ENCODE data around the gene B4GAT1.
A peak's percentile ranks its signal among the peaks of the same experiment; 100 is the strongest.

Gene B4GAT1

GRCh38 chr11:66339686-66340483 is 7.5 kb downstream of the B4GAT1 start:
- in situ Hi-C loops (cut with HindIII; ENCODE audit: low pct_ligation_motif_present, low pct_unique_long_range_greater_than_20kb, low sequenced_read_pairs): no loop called here
- no peak for DNase-seq

DNA sequence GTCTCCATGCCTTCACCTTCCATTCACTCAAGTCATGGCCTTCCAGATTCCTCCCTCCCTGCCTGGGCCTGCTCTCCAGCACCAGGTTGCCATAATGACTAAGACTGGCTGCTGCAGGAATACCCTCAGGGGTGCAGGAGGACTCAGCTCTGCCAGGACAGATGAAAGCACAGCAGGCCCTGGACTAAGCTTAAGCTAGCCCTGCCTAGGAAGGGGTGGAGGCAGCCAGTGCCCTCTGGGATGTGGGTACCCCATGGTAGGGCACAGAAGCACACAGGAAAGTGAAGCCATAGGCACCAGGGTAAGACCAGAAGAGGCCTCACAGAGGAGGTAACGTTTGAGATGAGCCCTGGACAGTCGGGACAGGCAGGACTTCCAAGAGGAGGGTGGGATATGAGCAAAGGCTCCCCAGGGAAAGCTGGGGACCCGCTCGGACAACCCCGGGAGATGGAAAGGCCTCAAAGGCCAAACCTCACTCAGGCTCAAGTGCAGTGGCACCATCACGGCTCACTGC is 8.2 kb downstream of the B4GAT1 start:
- no peak for DNase-seq
- in situ Hi-C loops (cut with HindIII; ENCODE audit: low pct_ligation_motif_present, low pct_unique_long_range_greater_than_20kb, low sequenced_read_pairs): no loop called here

GRCh38 chr11:66338276-66339161 is 8.9 kb downstream of the B4GAT1 start:
- DNase-seq: no peak
- in situ Hi-C loops (cut with HindIII; ENCODE audit: low pct_ligation_motif_present, low pct_unique_long_range_greater_than_20kb, low sequenced_read_pairs): no loop called here

- DNase-seq: no peak
- in situ Hi-C loops (cut with HindIII; ENCODE audit: low pct_ligation_motif_present, low pct_unique_long_range_greater_than_20kb, low sequenced_read_pairs): no loop called here
Observed at GRCh38 chr11:66337103-66337899, 10.1 kb downstream of the B4GAT1 start.

- in situ Hi-C loops (cut with HindIII; ENCODE audit: low pct_ligation_motif_present, low pct_unique_long_range_greater_than_20kb, low sequenced_read_pairs): no loop called here
- peak; percentile 96 for DNase-seq
Observed at GRCh38 chr11:66336234-66337102, 11.0 kb downstream of the B4GAT1 start, which contains the start of gene RIN1. TSS of gene RIN1 (minus strand) at chr11:66336434. CDS start at chr11:66336402, 32 bp downstream.

GRCh38 chr11:66335531-66336233 is 11.7 kb downstream of the B4GAT1 start:
- peak; percentile 57 for DNase-seq
- in situ Hi-C loops (cut with HindIII; ENCODE audit: low pct_ligation_motif_present, low pct_unique_long_range_greater_than_20kb, low sequenced_read_pairs): no loop called here

DNA sequence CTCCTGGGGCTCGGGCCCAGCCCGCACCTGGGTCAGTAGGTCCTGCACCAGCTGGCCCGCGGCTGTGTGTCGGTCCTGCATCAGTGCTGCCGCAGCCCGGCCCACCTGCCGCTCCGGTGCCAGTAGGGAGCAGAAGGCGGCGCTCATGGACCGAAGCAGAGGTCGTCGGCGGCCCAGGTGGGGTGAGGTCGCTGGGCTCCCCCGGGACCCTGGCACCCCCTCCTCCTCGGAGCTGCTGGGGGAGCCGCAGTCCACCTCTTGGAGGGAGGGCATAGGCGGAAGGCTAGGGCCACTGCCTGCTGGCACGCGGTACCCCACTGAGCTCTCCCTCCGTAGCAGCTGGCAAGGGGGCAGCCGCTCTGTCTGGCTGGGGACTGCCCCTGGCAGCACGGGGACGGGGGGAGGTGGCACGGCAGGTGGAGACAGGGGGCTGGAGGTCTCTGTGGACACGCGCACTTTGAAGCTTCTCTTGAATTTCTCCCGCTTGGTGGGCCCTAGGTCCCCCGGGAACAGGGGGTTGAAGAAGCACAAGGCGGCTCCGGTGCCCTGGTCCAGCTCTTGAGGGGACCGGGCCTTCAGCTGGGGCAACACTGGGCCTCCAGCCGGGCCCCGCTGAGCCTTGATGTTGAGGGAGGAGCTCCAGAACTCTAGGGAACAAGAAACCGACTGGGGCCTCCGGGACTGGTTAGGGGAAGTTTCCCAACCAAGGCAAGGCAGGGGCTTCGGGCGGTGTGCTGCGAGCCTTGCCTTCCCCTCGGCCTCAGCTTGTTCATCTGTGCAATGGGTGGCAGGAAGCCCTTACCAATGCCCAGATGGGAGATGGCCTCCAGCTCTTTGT is 12.6 kb downstream of the B4GAT1 start:
- no peak for DNase-seq
- in situ Hi-C loops (cut with HindIII; ENCODE audit: low pct_ligation_motif_present, low pct_unique_long_range_greater_than_20kb, low sequenced_read_pairs): no loop called here

- DNase-seq: no peak
- in situ Hi-C loops (cut with HindIII; ENCODE audit: low pct_ligation_motif_present, low pct_unique_long_range_greater_than_20kb, low sequenced_read_pairs): no loop called here
Observed at GRCh38 chr11:66333896-66334604, 13.4 kb downstream of the B4GAT1 start.

- no peak for DNase-seq
Observed at GRCh38 chr11:66333220-66333877, 14.1 kb downstream of the B4GAT1 start.

DNA sequence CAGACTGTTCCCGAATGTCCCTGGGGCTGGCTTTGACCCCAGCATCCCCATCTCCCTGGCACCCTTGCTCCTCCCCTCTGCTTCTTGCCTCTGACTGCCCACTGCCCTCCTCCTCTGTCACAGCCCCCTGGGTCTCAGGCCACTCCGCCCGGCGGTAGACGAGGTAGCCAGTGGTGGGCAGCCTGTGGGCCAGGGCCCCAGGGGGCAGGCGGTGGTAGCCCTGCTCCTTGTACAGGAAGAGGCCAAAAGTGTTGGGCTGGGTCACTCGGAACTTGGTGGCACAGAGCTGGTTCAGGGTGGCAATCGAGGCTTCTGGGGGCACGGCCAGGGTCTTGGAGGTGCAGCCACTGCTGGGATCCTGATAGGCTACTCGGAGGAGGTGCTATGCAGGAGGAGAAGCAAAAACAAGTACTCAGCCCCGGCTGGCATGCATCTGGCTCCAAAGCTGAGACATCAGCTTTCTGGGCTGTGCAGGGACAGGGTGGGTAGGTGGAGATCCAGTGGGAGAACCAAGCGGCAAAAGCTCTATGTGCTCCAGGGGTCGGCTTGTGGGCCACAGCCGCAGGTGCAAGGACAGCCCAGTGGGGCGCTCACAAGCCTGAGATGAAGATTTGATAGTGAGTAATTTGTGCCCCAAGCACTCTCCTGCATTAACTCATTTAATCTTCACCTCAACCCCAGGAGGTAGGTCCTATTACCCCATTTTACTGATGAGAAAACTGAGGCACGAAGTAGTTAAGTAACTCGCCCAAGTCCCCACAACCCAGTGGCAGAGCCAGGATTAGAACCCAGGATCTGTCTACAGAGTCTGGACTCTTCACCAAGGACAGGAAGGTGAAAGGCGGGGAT is 14.8 kb downstream of the B4GAT1 start:
- DNase-seq: no peak
- in situ Hi-C loops (cut with HindIII; ENCODE audit: low pct_ligation_motif_present, low pct_unique_long_range_greater_than_20kb, low sequenced_read_pairs): no loop called here

More at GRCh38 chr11:66333220-66333877, 14.1 kb downstream of the B4GAT1 start:
- in situ Hi-C loops (cut with HindIII; ENCODE audit: low pct_ligation_motif_present, low pct_unique_long_range_greater_than_20kb, low sequenced_read_pairs): no loop called here

DNA sequence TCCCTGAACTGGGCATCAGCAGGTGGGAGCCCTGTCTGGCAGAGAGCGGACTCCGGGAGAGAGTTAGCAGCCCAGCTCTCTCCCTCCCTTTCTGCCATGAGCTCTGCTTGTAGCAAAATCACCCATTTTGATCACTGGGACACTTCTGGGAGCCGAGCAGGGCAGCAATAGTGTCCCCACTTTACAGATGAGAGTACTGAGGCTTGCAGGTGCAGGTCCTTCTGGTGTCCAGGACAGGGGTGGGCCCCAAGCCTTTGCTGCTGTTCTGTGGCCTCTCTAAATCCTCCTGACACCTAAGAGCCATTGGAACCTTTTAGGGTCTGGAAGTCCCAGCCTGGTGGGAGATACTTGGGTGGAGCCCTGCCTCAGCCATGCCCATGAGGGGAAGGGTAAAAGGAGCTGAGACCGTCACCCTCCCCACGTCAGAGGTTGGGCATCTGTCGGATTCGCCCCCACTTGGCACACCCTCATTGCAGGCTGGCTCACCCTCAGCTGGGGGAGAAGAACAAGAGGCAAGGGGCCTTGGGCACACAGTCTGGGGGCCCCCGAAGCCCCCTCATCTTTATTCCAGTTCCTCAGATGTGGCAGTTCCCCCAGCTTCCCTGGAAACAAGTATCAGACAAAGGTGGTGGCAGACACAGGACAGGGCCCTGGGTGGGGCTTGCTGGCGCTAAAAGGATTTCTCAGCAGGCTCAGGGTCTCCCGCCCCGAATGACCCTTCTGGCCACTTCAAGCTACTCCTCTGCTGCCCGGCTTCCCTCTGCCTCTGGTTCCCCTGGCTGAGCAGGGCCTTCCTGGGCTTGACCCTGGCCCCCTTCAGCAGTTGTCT is 15.7 kb downstream of the B4GAT1 start:
- in situ Hi-C loops (cut with HindIII; ENCODE audit: low pct_ligation_motif_present, low pct_unique_long_range_greater_than_20kb, low sequenced_read_pairs): no loop called here
- no peak for DNase-seq

- DNase-seq: no peak
- in situ Hi-C loops (cut with HindIII; ENCODE audit: low pct_ligation_motif_present, low pct_unique_long_range_greater_than_20kb, low sequenced_read_pairs): no loop called here
Observed at GRCh38 chr11:66330931-66331330, 16.5 kb downstream of the B4GAT1 start.

DNA sequence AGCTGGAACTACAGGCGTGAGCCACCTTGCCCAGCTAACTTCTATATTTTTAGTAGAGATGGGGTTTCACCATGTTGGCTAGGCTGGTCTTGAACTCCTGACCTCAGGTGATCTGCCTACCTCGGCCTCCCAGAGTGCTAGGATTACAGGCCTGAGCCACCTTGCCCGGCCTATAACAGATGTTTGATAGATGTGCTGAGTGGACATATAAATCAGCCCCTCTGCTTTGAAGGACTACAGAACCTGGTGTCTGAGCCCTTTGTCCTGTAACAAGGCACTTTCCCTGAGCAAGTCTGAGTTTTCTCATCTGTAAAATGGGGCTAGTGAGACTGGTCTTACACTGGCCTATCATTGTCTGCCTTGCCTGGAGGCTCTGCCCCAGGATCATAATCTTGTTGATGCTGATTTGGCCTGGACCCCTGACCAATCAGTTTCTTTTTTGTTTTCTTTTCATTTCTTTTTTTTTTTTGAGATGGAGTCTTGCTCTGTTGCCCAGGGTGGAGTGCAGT is 18.2 kb downstream of the B4GAT1 start:
- DNase-seq: no peak
- in situ Hi-C loops (cut with HindIII; ENCODE audit: low pct_ligation_motif_present, low pct_unique_long_range_greater_than_20kb, low sequenced_read_pairs): no loop called here
